Activated naive CD4-positive, alpha-beta T cell treated with Interleukin-2 at 50 U/mL for 16 hours (primary cell): ENCODE results near the gene MAPK7.
A peak's percentile ranks its signal among the peaks of the same experiment; 100 is the strongest.
"Not testable (repeated sequence)": the region's sequence is repeated elsewhere in the genome, so short reads cannot be mapped to it uniquely, and the experiment has no call there.

ENCODE experiments used
- DNase-seq: peaks from one replicate; pipeline ENCODE4 v3.0.0-alpha.2; 2020

MAPK7 gene

GRCh38 chr17:19343671-19344151 lies 34.6 kb upstream of the MAPK7 start:
- DNase-seq, result no peak

GRCh38 chr17:19344311-19345066 lies 33.8 kb upstream of the MAPK7 start:
- DNase-seq, result no peak

- DNase-seq, result no peak
Measured at GRCh38 chr17:19345067-19345460, 33.2 kb upstream of the MAPK7 start.

- DNase-seq, result no peak
Measured at GRCh38 chr17:19345486-19346350, 32.6 kb upstream of the MAPK7 start.

GRCh38 chr17:19346351-19347255 lies 31.7 kb upstream of the MAPK7 start:
- DNase-seq, result no peak

- no peak for DNase-seq
Measured at GRCh38 chr17:19347323-19348080, 30.8 kb upstream of the MAPK7 start.

- DNase-seq, result no peak
Measured at GRCh38 chr17:19348081-19348650, 30.1 kb upstream of the MAPK7 start.

GRCh38 chr17:19348806-19349205 lies 29.5 kb upstream of the MAPK7 start:
- no peak for DNase-seq

GRCh38 chr17:19353401-19353800 lies 24.9 kb upstream of the MAPK7 start:
- not testable (repeated sequence) for DNase-seq

- no peak for DNase-seq
Measured at GRCh38 chr17:19354748-19355147, 23.6 kb upstream of the MAPK7 start.

GRCh38 chr17:19357351-19357750 lies 20.9 kb upstream of the MAPK7 start:
- no peak for DNase-seq

GRCh38 chr17:19357761-19358160 lies 20.5 kb upstream of the MAPK7 start:
- DNase-seq, result no peak

- DNase-seq, result no peak
Measured at GRCh38 chr17:19359151-19359550, 19.1 kb upstream of the MAPK7 start.

- no peak for DNase-seq
Measured at GRCh38 chr17:19359856-19360255, 18.4 kb upstream of the MAPK7 start.

- no peak for DNase-seq
Measured at GRCh38 chr17:19360772-19361171, 17.5 kb upstream of the MAPK7 start.

- DNase-seq, result no peak
Measured at GRCh38 chr17:19361326-19361725, 17.0 kb upstream of the MAPK7 start.

GRCh38 chr17:19361944-19362276 lies 16.4 kb upstream of the MAPK7 start:
- DNase-seq, result no peak

- DNase-seq, result peak; percentile 93
Measured at GRCh38 chr17:19362277-19363113, 15.8 kb upstream of the MAPK7 start, which contains the start of gene B9D1. TSS of gene B9D1 (minus strand) at chr17:19362723. CDS start at chr17:19362569, 154 bp downstream.

- DNase-seq, result no peak
Measured at GRCh38 chr17:19363114-19363438, 15.2 kb upstream of the MAPK7 start.

GRCh38 chr17:19363460-19364035 lies 14.8 kb upstream of the MAPK7 start:
- no peak for DNase-seq
